ENCODE results near the gene AKR7A2.
A peak's percentile ranks its signal among the peaks of the same experiment; 100 is the strongest.

AKR7A2 gene

GRCh38 chr1:19342894-19343616 is 31.1 kb upstream of the AKR7A2 start:
- no peak for DNase-seq

- DNase-seq, result no peak
Measured at GRCh38 chr1:19342062-19342750, 30.3 kb upstream of the AKR7A2 start.

- peak; percentile 42 for DNase-seq
Measured at GRCh38 chr1:19341201-19342061, 29.5 kb upstream of the AKR7A2 start.

- no peak for DNase-seq
Measured at GRCh38 chr1:19340387-19340937, 28.5 kb upstream of the AKR7A2 start.

GRCh38 chr1:19339214-19339861 is 27.4 kb upstream of the AKR7A2 start:
- no peak for DNase-seq

- peak; percentile 66 for DNase-seq
Measured at GRCh38 chr1:19338323-19338762, 26.4 kb upstream of the AKR7A2 start.

- no peak for DNase-seq
Measured at GRCh38 chr1:19337289-19337688, 25.3 kb upstream of the AKR7A2 start.

- no peak for DNase-seq
Measured at GRCh38 chr1:19336543-19336942, 24.6 kb upstream of the AKR7A2 start.

GRCh38 chr1:19333587-19334354 is 21.8 kb upstream of the AKR7A2 start:
- DNase-seq, result no peak

GRCh38 chr1:19332832-19333231 is 20.9 kb upstream of the AKR7A2 start:
- no peak for DNase-seq

GRCh38 chr1:19331262-19331878 is 19.4 kb upstream of the AKR7A2 start:
- no peak for DNase-seq

- DNase-seq, result peak; percentile 75
Measured at GRCh38 chr1:19330449-19331135, 18.6 kb upstream of the AKR7A2 start.

- no peak for DNase-seq
Measured at GRCh38 chr1:19329611-19330010, 17.7 kb upstream of the AKR7A2 start.

GRCh38 chr1:19329188-19329587 is 17.2 kb upstream of the AKR7A2 start:
- DNase-seq, result no peak

GRCh38 chr1:19328486-19328885 is 16.5 kb upstream of the AKR7A2 start:
- no peak for DNase-seq

- DNase-seq, result no peak
Measured at GRCh38 chr1:19327736-19328135, 15.8 kb upstream of the AKR7A2 start.

GRCh38 chr1:19327301-19327700 is 15.4 kb upstream of the AKR7A2 start:
- peak; percentile 27 for DNase-seq

- DNase-seq, result no peak
Measured at GRCh38 chr1:19326748-19327065, 14.8 kb upstream of the AKR7A2 start.

GRCh38 chr1:19325958-19326747 is 14.2 kb upstream of the AKR7A2 start:
- DNase-seq, result no peak

- DNase-seq, result no peak
Measured at GRCh38 chr1:19325368-19325957, 13.5 kb upstream of the AKR7A2 start.
